MG63 (cell line): ENCODE results near the gene ARFGEF3. TPM values are rescaled to one million over a fixed set of nuclear protein-coding genes. Genes with fewer than 3 reads are reported as not detected.
A peak's percentile ranks its signal among the peaks of the same experiment; 100 is the strongest.

Experiments used
- DNase-seq: peaks from one replicate; pipeline ENCODE4 v3.0.0-alpha.2; 2020
- H3K27me3 ChIP-seq: fragments of 250-450 bp; sonication (Bioruptor Pico); 2 replicates; pipeline ENCODE4 v1.5.1; 2020; ENCODE audit warnings: mild to moderate bottlenecking, moderate library complexity
- H3K36me3 ChIP-seq: fragments of 250-450 bp; sonication (Bioruptor Pico); 2 replicates; pipeline ENCODE4 v1.5.1; 2020; ENCODE audit warnings: mild to moderate bottlenecking, moderate library complexity
- H3K4me3 ChIP-seq: fragments of 250-450 bp; sonication (Bioruptor Pico); 2 replicates; pipeline ENCODE4 v1.5.1; 2020; ENCODE audit warnings: mild to moderate bottlenecking, moderate library complexity
- H3K9me3 ChIP-seq: fragments of 250-450 bp; sonication (Bioruptor Pico); 2 replicates; pipeline ENCODE4 v1.5.1; 2020; ENCODE audit warnings: mild to moderate bottlenecking, moderate library complexity
- total RNA-seq: library from RNA; depleted of rRNA; stranded (reverse); fragments of >200 nt; shearing (Covaris generic); gene quantifications from 2 replicates; pipeline ENCODE4 v1.2.3, GENCODE V29; 2014; ENCODE audit warnings: low replicate concordance; rRNA removed

ARFGEF3 gene
- total RNA-seq, 1 experiment from 2014 or later: 3.7 TPM

- H3K27me3 ChIP-seq: no peaks in the 10 kb centered on the region
- DNase-seq: peak; percentile 44
- H3K9me3 ChIP-seq: no peaks in the 10 kb centered on the region
- H3K4me3 ChIP-seq: no peak overlapping the region
- H3K36me3 ChIP-seq: no peaks in the 10 kb centered on the region
Measured at GRCh38 chr6:138371720-138372119, 210.0 kb downstream of the ARFGEF3 start.

DNA sequence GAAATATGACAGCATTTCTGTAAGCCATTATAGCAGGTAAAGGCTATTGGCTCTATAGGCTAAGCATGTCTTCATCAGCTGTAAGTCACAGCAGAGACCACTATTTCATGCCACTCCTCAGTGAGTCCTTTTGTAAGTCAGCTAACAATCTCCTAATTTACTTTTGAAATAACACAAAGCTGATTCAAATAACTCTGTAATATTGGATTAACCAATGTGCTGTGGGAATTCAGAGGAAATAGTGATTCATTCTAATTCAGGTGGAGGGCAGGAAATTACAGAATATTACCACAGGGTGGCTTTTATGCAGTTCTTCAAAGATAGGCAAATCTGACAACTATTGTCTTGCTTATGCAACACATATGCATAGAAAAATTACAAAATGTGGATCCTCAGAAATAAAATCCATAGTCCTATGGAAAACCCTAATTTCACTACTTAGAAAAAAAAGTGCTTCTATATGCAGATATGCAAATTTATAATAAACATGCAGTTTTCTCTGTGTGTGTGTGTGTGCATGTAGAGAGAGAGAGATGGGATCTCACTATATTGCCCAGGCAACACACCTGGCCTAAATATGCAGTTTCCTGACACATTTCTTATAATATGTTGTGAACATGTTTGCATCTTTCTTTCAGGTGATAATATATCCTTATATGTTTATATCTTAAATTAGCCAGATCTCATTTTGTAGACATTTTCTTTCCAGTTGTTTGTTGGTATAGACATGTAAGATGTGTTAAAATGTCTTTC lies 211.1 kb downstream of the ARFGEF3 start:
- no peak for DNase-seq
- H3K9me3 ChIP-seq: no peaks in the 10 kb centered on the region
- no peaks in the 10 kb centered on the region for H3K27me3 ChIP-seq
- H3K4me3 ChIP-seq: no peak overlapping the region
- no peaks in the 10 kb centered on the region for H3K36me3 ChIP-seq

DNA sequence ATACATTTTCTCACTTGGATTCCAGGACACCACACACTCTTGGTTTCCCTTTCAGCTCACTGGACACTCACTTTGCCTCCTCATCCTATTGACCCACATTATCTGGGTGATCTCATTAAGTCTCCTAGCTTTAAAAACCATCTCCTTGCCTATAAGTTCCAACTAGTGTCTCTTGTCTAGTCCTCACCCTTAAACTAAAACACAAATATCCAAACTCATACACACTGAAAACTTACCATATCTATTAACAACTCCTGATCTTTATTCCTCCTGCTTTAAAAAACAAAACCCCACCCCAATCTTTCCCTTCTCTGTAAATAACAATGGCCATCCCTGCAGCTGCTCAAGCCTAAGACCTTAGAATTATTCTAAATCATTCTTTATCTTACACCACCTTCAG lies 212.5 kb downstream of the ARFGEF3 start:
- no peaks in the 10 kb centered on the region for H3K27me3 ChIP-seq
- no peak overlapping the region for H3K4me3 ChIP-seq
- H3K9me3 ChIP-seq: no peaks in the 10 kb centered on the region
- no peaks in the 10 kb centered on the region for H3K36me3 ChIP-seq
- no peak for DNase-seq

- Histone ChIP-seq H3K27me3 (no peaks in the 10 kb centered on the region), H3K4me3 (no peak overlapping the region), H3K36me3 (no peaks in the 10 kb centered on the region), H3K9me3 (no peaks in the 10 kb centered on the region)
- no peak for DNase-seq
Measured at GRCh38 chr6:138374815-138375214, 213.1 kb downstream of the ARFGEF3 start.

- DNase-seq: no peak
- H3K9me3 ChIP-seq: no peaks in the 10 kb centered on the region
- H3K36me3 ChIP-seq: no peaks in the 10 kb centered on the region
- H3K27me3 ChIP-seq: no peaks in the 10 kb centered on the region
- no peak overlapping the region for H3K4me3 ChIP-seq
Measured at GRCh38 chr6:138377042-138377441, 215.3 kb downstream of the ARFGEF3 start.

- Histone ChIP-seq H3K36me3 (no peaks in the 10 kb centered on the region), H3K9me3 (no peaks in the 10 kb centered on the region), H3K27me3 (no peaks in the 10 kb centered on the region), H3K4me3 (no peak within 1 kb of the TSS)
- DNase-seq: no peak
Measured at GRCh38 chr6:138377844-138378243, 216.1 kb downstream of the ARFGEF3 start, which contains the start of gene SMIM28. TSS of gene SMIM28 (plus strand) at chr6:138377905. CDS start at chr6:138378073, 168 bp downstream.

DNA sequence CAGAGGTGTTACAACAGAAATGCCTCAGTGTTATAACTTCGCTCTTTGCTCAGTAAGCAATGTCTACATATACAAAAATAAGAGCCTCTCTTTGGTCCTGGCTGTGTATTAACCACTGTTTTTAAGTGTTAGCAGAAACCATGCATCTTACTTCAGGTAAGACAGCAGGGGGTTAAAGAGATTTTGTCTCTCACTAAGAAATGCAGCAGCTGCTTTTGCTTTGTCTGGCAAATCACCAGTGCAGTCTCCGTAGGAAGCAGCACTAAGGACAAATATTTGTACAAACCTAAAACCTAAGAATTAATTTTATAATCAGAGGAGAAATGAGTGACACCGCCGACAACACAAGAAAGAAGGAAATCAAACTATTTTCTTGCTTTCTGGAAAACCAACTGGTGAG lies 216.7 kb downstream of the ARFGEF3 start:
- no peaks in the 10 kb centered on the region for H3K27me3 ChIP-seq
- no peaks in the 10 kb centered on the region for H3K36me3 ChIP-seq
- no peaks in the 10 kb centered on the region for H3K9me3 ChIP-seq
- no peak for DNase-seq
- no peak overlapping the region for H3K4me3 ChIP-seq

- no peak for DNase-seq
Measured at GRCh38 chr6:138382498-138383265, 220.9 kb downstream of the ARFGEF3 start.

DNA sequence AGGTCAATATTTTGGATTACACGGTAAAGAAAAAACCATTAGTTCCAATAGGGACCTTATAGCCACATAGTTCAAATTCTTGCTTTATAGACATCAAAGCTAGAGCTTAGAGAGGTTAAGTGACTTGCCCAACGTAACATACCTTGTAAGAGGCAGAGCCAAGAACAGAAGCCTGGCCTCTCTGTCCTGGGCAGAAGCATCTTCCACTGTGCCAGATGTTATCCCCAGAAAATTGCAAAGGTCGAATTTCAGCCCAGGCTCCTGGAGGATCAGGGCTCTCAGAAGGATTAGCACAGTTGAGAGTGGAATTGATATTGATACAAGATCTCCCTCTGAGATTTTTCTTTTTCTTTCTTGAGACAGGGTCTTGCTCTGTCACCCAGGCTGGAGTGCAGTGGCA lies 222.0 kb downstream of the ARFGEF3 start:
- Histone ChIP-seq H3K36me3 (no peaks in the 10 kb centered on the region), H3K4me3 (no peak overlapping the region), H3K27me3 (no peaks in the 10 kb centered on the region), H3K9me3 (no peaks in the 10 kb centered on the region)
- DNase-seq: no peak

More at GRCh38 chr6:138382498-138383265, 220.9 kb downstream of the ARFGEF3 start:
- H3K4me3 ChIP-seq: no peak overlapping the region
- H3K27me3 ChIP-seq: no peaks in the 10 kb centered on the region
- H3K36me3 ChIP-seq: no peaks in the 10 kb centered on the region
- no peaks in the 10 kb centered on the region for H3K9me3 ChIP-seq

DNA sequence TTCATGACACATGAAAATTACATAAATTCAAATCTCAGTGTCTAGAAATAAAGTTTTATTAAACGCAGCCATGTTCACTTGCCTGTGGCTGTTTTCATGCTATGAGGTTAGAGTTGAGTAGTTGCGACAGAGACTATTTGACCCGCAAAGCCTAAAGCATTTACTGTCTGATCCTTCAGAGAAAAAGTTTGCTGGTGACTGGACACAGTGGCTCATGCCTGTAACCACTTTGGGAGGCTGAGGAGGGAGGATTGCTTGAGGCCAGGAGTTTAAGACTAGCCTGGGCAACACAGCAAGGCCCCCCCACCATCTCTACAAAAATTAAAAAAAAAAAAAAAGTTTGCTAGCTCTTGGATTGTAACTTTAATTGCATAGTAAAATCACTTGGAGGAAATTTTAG lies 225.2 kb downstream of the ARFGEF3 start:
- DNase-seq: no peak
- H3K9me3 ChIP-seq: no peaks in the 10 kb centered on the region
- no peak overlapping the region for H3K4me3 ChIP-seq
- H3K27me3 ChIP-seq: no peaks in the 10 kb centered on the region
- H3K36me3 ChIP-seq: no peaks in the 10 kb centered on the region

DNA sequence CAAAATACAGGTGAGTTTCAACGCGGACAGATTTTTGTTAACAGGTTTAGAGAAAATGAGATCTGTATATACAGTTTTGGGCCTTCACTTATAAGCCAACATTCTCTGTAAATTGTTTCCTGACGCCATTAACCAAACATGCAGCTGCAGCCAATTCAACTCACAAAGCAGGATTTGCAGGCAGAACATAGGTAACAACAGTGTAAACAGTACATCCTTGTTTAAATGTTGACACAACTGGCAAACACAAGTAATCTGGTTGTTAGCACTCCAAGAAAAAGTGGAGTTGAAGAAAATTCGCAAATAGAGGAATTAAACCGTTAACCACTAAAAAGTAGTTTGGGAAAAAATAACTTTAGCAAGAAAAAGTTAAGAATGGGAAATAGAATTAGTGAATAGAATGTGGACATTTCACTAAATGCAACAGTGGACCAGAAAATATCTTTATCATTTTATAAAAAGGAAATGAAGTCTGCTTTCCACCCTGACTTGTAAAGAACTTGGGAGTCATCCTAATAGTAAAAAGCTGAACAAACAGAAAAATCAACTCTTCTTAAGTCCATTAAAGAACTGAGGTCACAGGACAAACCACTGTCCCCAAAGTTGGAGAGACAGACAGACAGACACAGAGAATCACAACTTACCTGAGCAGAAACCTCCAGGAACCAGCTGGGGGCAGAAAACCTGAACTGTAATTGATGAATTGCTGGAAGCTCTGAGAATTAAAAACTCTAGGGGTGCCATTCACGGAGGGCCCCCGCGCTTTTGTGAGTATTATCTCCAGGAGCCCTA lies 226.0 kb downstream of the ARFGEF3 start:
- Histone ChIP-seq H3K36me3 (no peaks in the 10 kb centered on the region), H3K9me3 (no peaks in the 10 kb centered on the region), H3K27me3 (no peaks in the 10 kb centered on the region), H3K4me3 (no peak overlapping the region)
- no peak for DNase-seq

DNA sequence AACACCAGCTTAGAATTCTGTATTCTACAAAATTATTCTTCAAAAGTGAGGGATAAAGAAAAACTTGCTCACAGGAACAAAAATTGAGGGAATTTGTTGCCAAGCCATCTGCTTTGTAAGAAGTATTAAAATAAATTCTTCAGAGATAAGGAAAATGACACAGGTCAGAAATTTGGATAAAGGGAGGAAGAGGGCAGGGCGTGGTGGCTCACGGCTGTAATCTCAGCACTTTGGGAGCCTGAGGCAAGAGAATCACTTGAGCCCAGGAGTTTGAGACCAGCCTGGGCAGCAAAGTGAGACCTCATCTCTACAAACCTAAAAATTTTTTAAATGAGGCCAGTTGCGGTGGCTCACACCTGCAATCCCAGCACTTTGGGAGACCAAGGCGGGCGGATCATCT lies 227.8 kb downstream of the ARFGEF3 start:
- Histone ChIP-seq H3K27me3 (no peaks in the 10 kb centered on the region), H3K4me3 (no peak overlapping the region), H3K9me3 (no peaks in the 10 kb centered on the region), H3K36me3 (no peaks in the 10 kb centered on the region)
- DNase-seq: no peak

Other genes starting within 250 kb of the ARFGEF3 start
- 38.7 and 43.6 TPM in 2 replicates for gene PERP, start 54.5 kb upstream of the ARFGEF3 start, total RNA-seq
- gene PBOV1, start 56.6 kb downstream of the ARFGEF3 start, total RNA-seq: not detected in 2 replicates
- gene SMIM28, start 216.0 kb downstream of the ARFGEF3 start, total RNA-seq: not detected in 2 replicates
- 40.8 and 76.0 TPM in 2 replicates for gene HEBP2, start 242.3 kb downstream of the ARFGEF3 start, total RNA-seq